ENCODE results near the gene THBD. TPM values are rescaled to one million over a fixed set of nuclear protein-coding genes. Genes with fewer than 3 reads are reported as not detected.
A peak's percentile ranks its signal among the peaks of the same experiment; 100 is the strongest.

Gene THBD
- total RNA-seq, 1 experiment from 2014 or later = 0.28 TPM

DNA sequence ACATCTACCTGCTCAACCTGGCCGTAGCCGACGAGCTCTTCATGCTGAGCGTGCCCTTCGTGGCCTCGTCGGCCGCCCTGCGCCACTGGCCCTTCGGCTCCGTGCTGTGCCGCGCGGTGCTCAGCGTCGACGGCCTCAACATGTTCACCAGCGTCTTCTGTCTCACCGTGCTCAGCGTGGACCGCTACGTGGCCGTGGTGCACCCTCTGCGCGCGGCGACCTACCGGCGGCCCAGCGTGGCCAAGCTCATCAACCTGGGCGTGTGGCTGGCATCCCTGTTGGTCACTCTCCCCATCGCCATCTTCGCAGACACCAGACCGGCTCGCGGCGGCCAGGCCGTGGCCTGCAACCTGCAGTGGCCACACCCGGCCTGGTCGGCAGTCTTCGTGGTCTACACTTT, 13.7 kb downstream of the THBD start:
- no peak overlapping the region for H2AFZ ChIP-seq (ENCODE audit: low read length)
- H3K27me3 ChIP-seq (ENCODE audit: insufficient read depth, low read length) = peaks cover 21% of the 10 kb centered on the region; the same call in 1 of the 2 replicates
- peak overlapping the region; percentile 36 for H3K4me2 ChIP-seq (ENCODE audit: insufficient read depth, insufficient read length, low read length)

More for the DNA sequence above, 13.7 kb downstream of the THBD start:
- H3K36me3 Mint-ChIP-seq (ENCODE audit: insufficient read depth in 1 of 3, low read depth in 3 of 3) = peaks cover 0 to 2% (median 0%) of the 10 kb centered on the region in 3 experiments; a peak in 1 of 7 replicates
- Histone ChIP-seq H3K4ac (ENCODE audit: low read depth, low read length) (no peak overlapping the region), H2BK12ac (ENCODE audit: insufficient read length, low read depth, low read length) (no peak overlapping the region), H2BK5ac (ENCODE audit: insufficient read length, low read length) (no peak overlapping the region), H2BK20ac (ENCODE audit: low read depth, low read length, poor library complexity, severe bottlenecking) (no peak overlapping the region), H3K23me2 (ENCODE audit: insufficient read length, low read depth, low read length, poor library complexity, severe bottlenecking) (no peaks in the 10 kb centered on the region), H3T11ph (ENCODE audit: low read length) (no peak overlapping the region), H3K4me1 (ENCODE audit: insufficient read depth, low read length) (no peaks in the 10 kb centered on the region), H3K9ac (ENCODE audit: extremely low read depth, insufficient read length, low read length) (no peak overlapping the region), H3K56ac (ENCODE audit: insufficient read length, low read depth, low read length) (no peak overlapping the region), H4K5ac (ENCODE audit: insufficient read length, low read depth, low read length) (no peak overlapping the region), H2AK5ac (ENCODE audit: insufficient read length, low read length) (no peak overlapping the region), H3K14ac (ENCODE audit: insufficient read depth, low read length) (no peak overlapping the region), H4K8ac (replicated peaks; ENCODE audit: insufficient read length, low read depth, low read length) (no peak overlapping the region), H2BK15ac (ENCODE audit: low read depth, low read length) (no peak overlapping the region), H3K23ac (ENCODE audit: insufficient read length, low read depth, low read length) (no peak overlapping the region), H4K91ac (ENCODE audit: insufficient read length, low read depth, low read length) (no peak overlapping the region), H3K18ac (ENCODE audit: insufficient read length, low read depth, low read length) (no peak overlapping the region), H3K79me1 (ENCODE audit: insufficient read depth, low read depth, low read length, poor library complexity, severe bottlenecking) (no peaks in the 10 kb centered on the region), H3K9me3 (ENCODE audit: control insufficient read depth, low read depth, low read length) (no peaks in the 10 kb centered on the region), H3K79me2 (ENCODE audit: insufficient read depth, low read length) (no peaks in the 10 kb centered on the region), H3K27ac (ENCODE audit: insufficient read length, low read depth, low read length) (no peak overlapping the region), H2BK120ac (ENCODE audit: low read depth, low read length, poor library complexity, severe bottlenecking) (no peak overlapping the region), H4K20me1 (ENCODE audit: control insufficient read depth, insufficient read depth, insufficient read length) (no peaks in the 10 kb centered on the region)
- H3K4me1 Mint-ChIP-seq = peaks cover 0 to 5% of the 10 kb centered on the region in 2 experiments; a peak in 3 of 4 replicates
- DNase-seq = no peak
- no CpG with 5 or more reads among the region's 41 CpGs for WGBS (ENCODE audit: extremely low coverage, insufficient read length, low lambda C conversion rate)
- no peaks in the 10 kb centered on the region for H3K9me3 Mint-ChIP-seq
- peaks cover 93% of the 10 kb centered on the region for H3K27me3 Mint-ChIP-seq (ENCODE audit: low read depth)
- H3K27ac Mint-ChIP-seq = no peak overlapping the region
- TF ChIP-seq, protein P1, sequence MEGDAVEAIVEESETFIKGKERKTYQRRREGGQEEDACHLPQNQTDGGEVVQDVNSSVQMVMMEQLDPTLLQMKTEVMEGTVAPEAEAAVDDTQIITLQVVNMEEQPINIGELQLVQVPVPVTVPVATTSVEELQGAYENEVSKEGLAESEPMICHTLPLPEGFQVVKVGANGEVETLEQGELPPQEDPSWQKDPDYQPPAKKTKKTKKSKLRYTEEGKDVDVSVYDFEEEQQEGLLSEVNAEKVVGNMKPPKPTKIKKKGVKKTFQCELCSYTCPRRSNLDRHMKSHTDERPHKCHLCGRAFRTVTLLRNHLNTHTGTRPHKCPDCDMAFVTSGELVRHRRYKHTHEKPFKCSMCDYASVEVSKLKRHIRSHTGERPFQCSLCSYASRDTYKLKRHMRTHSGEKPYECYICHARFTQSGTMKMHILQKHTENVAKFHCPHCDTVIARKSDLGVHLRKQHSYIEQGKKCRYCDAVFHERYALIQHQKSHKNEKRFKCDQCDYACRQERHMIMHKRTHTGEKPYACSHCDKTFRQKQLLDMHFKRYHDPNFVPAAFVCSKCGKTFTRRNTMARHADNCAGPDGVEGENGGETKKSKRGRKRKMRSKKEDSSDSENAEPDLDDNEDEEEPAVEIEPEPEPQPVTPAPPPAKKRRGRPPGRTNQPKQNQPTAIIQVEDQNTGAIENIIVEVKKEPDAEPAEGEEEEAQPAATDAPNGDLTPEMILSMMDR (conservative IDR thresholded peaks at IDR 0.05) = no peak
- peak overlapping the region; percentile 40 to 69; a peak in 4 of 5 replicates for H3K4me3 Mint-ChIP-seq
